Large intestine (tissue), 3 donors: ENCODE measurements around the gene TNS1. TPM values are rescaled to one million over a fixed set of nuclear protein-coding genes. Genes with fewer than 3 reads are reported as not detected.

Experiments
- DNase-seq, 2 donors: peaks; one replicate each; pipeline versions ENCODE4 v3.0.0 to v3.0.0-alpha.2; 2013
- H3K27ac ChIP-seq: one replicate; pipeline ENCODE4 v1.5.1; 2013; ENCODE audit warnings: low read length
- H3K27me3 ChIP-seq: 2 replicates; pipeline ENCODE4 v1.6.1; 2013; ENCODE audit warnings: low read length; ENCODE audit not compliant: control insufficient read depth, insufficient read depth
- H3K36me3 ChIP-seq: 2 replicates; pipeline ENCODE4 v1.6.1; 2013; ENCODE audit warnings: low read length; ENCODE audit not compliant: control insufficient read depth, insufficient read depth
- H3K4me1 ChIP-seq: one replicate; pipeline ENCODE4 v1.6.1; 2013; ENCODE audit warnings: low read length; ENCODE audit not compliant: control insufficient read depth, insufficient read depth
- H3K4me3 ChIP-seq: one replicate; pipeline ENCODE4 v1.5.1; 2013; ENCODE audit warnings: low read length
- H3K9me3 ChIP-seq: one replicate; pipeline ENCODE4 v1.6.1; 2013; ENCODE audit warnings: mild to moderate bottlenecking, low read depth, low read length, moderate library complexity; ENCODE audit not compliant: control insufficient read depth
- WGBS: methylation state at CpG from one replicate; pipeline ENCODE4 v1.1.5; 2013; ENCODE audit warnings: low lambda C conversion rate; ENCODE audit not compliant: insufficient coverage; 5-methylcytosine and 5-hydroxymethylcytosine counted together
- polyA plus RNA-seq: library from polyadenylated mRNA; unstranded; fragments of 120-200 nt; gene quantifications from one replicate; pipeline ENCODE4 v1.2.1, GENCODE V29; 2013

TNS1 gene
- polyA plus RNA-seq, 1 donor, result 26.8 TPM

GRCh38 chr2:217801711-217802110 is 201.1 kb downstream of the TNS1 start:
- no peaks in the 10 kb centered on the region for H3K9me3 ChIP-seq
- H3K36me3 ChIP-seq, result peaks cover 18% of the 10 kb centered on the region
- no peak overlapping the region for H3K27ac ChIP-seq
- no peak overlapping the region for H3K4me3 ChIP-seq
- no peak for DNase-seq
- peaks cover 17% of the 10 kb centered on the region for H3K4me1 ChIP-seq
- WGBS, result no CpG with 5 or more reads among the region's 8 CpGs
- H3K27me3 ChIP-seq, result no peaks in the 10 kb centered on the region

- no peaks in the 10 kb centered on the region for H3K27me3 ChIP-seq
- peaks cover 16% of the 10 kb centered on the region for H3K36me3 ChIP-seq
- no peak for DNase-seq
- H3K4me3 ChIP-seq, result no peak overlapping the region
- H3K9me3 ChIP-seq, result no peaks in the 10 kb centered on the region
- H3K27ac ChIP-seq, result no peak overlapping the region
- H3K4me1 ChIP-seq, result peaks cover 17% of the 10 kb centered on the region
- WGBS, result no CpG with 5 or more reads among the region's 11 CpGs
These were observed 201.7 kb downstream of the TNS1 start for GRCh38 chr2:217801115-217801531.

- no peak overlapping the region for H3K4me3 ChIP-seq
- H3K27ac ChIP-seq, result no peak overlapping the region
- peaks cover 17% of the 10 kb centered on the region for H3K4me1 ChIP-seq
- H3K9me3 ChIP-seq, result no peaks in the 10 kb centered on the region
- no peak for DNase-seq
- H3K36me3 ChIP-seq, result peaks cover 16% of the 10 kb centered on the region
- no peaks in the 10 kb centered on the region for H3K27me3 ChIP-seq
- no CpG with 5 or more reads among the region's 10 CpGs for WGBS
These were observed 202.2 kb downstream of the TNS1 start for GRCh38 chr2:217800433-217801114.

GRCh38 chr2:217799563-217800432 is 203.0 kb downstream of the TNS1 start:
- Histone ChIP-seq H3K9me3 (no peaks in the 10 kb centered on the region), H3K27ac (no peak overlapping the region), H3K36me3 (peaks cover 16% of the 10 kb centered on the region), H3K4me1 (peaks cover 12% of the 10 kb centered on the region), H3K4me3 (no peak overlapping the region), H3K27me3 (no peaks in the 10 kb centered on the region)
- WGBS, result 92% methylated on average over 2 of the region's 15 CpGs
- DNase-seq, result no peak

- DNase-seq, result no peak
- Histone ChIP-seq H3K4me1 (peaks cover 8% of the 10 kb centered on the region), H3K9me3 (no peaks in the 10 kb centered on the region), H3K36me3 (peaks cover 12% of the 10 kb centered on the region), H3K27ac (no peak overlapping the region), H3K4me3 (no peak overlapping the region), H3K27me3 (no peaks in the 10 kb centered on the region)
- no CpG with 5 or more reads among the region's 14 CpGs for WGBS
These were observed 203.8 kb downstream of the TNS1 start for GRCh38 chr2:217798743-217799562.

GRCh38 chr2:217798191-217798590 is 204.6 kb downstream of the TNS1 start:
- Histone ChIP-seq H3K27ac (no peak overlapping the region), H3K27me3 (no peaks in the 10 kb centered on the region), H3K4me3 (no peak overlapping the region), H3K9me3 (no peaks in the 10 kb centered on the region), H3K4me1 (peaks cover 8% of the 10 kb centered on the region), H3K36me3 (peaks cover 4% of the 10 kb centered on the region)
- WGBS, result no CpG with 5 or more reads among the region's 7 CpGs
- DNase-seq, result no peak

GRCh38 chr2:217797661-217798069 is 205.1 kb downstream of the TNS1 start:
- Histone ChIP-seq H3K27ac (no peak overlapping the region), H3K4me1 (peaks cover 8% of the 10 kb centered on the region), H3K27me3 (no peaks in the 10 kb centered on the region), H3K9me3 (no peaks in the 10 kb centered on the region), H3K36me3 (no peaks in the 10 kb centered on the region), H3K4me3 (no peak overlapping the region)
- DNase-seq, result no peak
- WGBS, result no CpG with 5 or more reads among the region's 8 CpGs

GRCh38 chr2:217797165-217797564 is 205.6 kb downstream of the TNS1 start:
- no peak for DNase-seq

GRCh38 chr2:217795706-217796465 is 206.9 kb downstream of the TNS1 start:
- H3K4me1 ChIP-seq, result no peaks in the 10 kb centered on the region
- no peak overlapping the region for H3K4me3 ChIP-seq
- no CpG with 5 or more reads among the region's 11 CpGs for WGBS
- H3K36me3 ChIP-seq, result no peaks in the 10 kb centered on the region
- DNase-seq, result no peak
- no peaks in the 10 kb centered on the region for H3K27me3 ChIP-seq
- H3K27ac ChIP-seq, result no peak overlapping the region
- H3K9me3 ChIP-seq, result no peaks in the 10 kb centered on the region

More at GRCh38 chr2:217797165-217797564, 205.6 kb downstream of the TNS1 start:
- WGBS, result no CpG with 5 or more reads among the region's 3 CpGs
- Histone ChIP-seq H3K27ac (no peak overlapping the region), H3K4me1 (peaks cover 6% of the 10 kb centered on the region), H3K36me3 (no peaks in the 10 kb centered on the region), H3K27me3 (no peaks in the 10 kb centered on the region), H3K9me3 (no peaks in the 10 kb centered on the region), H3K4me3 (no peak overlapping the region)
